Measurements from ENCODE around the gene GABRB2. TPM values are rescaled to one million over a fixed set of nuclear protein-coding genes. Genes with fewer than 3 reads are reported as not detected.

Gene GABRB2
- total and polyA plus RNA-seq, 12 donors, result under 0.01 to 0.42 (median 0.18) TPM; not detected in 2

GRCh38 chr5:161376034-161376433, 170.5 kb downstream of the GABRB2 start:
- Histone ChIP-seq H3K27me3 (peaks cover 0 to 6% (median 0%) of the 10 kb centered on the region in 7 donors), H3K36me3 (no peaks in the 10 kb centered on the region), H3K4me1 (no peaks in the 10 kb centered on the region), H3K9me3 (no peaks in the 10 kb centered on the region), H3K27ac (no peak overlapping the region), H3K4me3 (no peak overlapping the region)
- DNase-seq, result no peak
- ATAC-seq, result no peak
- intact Hi-C loops (cut with DNase I), result no loop called here
- 92 to 94% methylated on average over 1 of the region's 1 CpG for WGBS, 2 donors
- TF ChIP-seq CTCF (IDR thresholded peaks at IDR 0.05), result no peak

- ATAC-seq (no peak), DNase-seq (no peak)
- Histone ChIP-seq H3K36me3 (no peaks in the 10 kb centered on the region), H3K4me3 (no peak overlapping the region), H3K27me3 (peaks cover 0 to 6% (median 0%) of the 10 kb centered on the region in 7 donors), H3K9me3 (no peaks in the 10 kb centered on the region), H3K27ac (no peak overlapping the region), H3K4me1 (no peaks in the 10 kb centered on the region)
- intact Hi-C loops (cut with DNase I), result no loop called here
- TF ChIP-seq CTCF (IDR thresholded peaks at IDR 0.05), result no peak
Observed at GRCh38 chr5:161373345-161373707, 173.2 kb downstream of the GABRB2 start.

GRCh38 chr5:161372682-161373344, 173.7 kb downstream of the GABRB2 start:
- Histone ChIP-seq H3K27me3 (peaks cover 0 to 6% (median 0%) of the 10 kb centered on the region in 7 donors), H3K4me3 (no peak overlapping the region), H3K4me1 (no peaks in the 10 kb centered on the region), H3K9me3 (no peaks in the 10 kb centered on the region), H3K36me3 (no peaks in the 10 kb centered on the region), H3K27ac (no peak overlapping the region)
- 32 to 42% methylated on average over 2 of the region's 2 CpGs for WGBS, 2 donors
- intact Hi-C loops (cut with DNase I), result no loop called here
- TF ChIP-seq CTCF (IDR thresholded peaks at IDR 0.05), result no peak
- no peak for ATAC-seq
- DNase-seq, result no peak

- no peak for TF ChIP-seq CTCF (IDR thresholded peaks at IDR 0.05)
- intact Hi-C loops (cut with DNase I), result loop anchor here in 1 of 10 donors (5.0 kb wide), 1 partner anchor 482 kb away; no protein-coding TSS in a partner anchor
- WGBS, 2 donors, result 5 to 15% methylated on average over 3 of the region's 3 CpGs
Observed at GRCh38 chr5:161369022-161369421, 177.5 kb downstream of the GABRB2 start.

More at GRCh38 chr5:161369022-161369421, 177.5 kb downstream of the GABRB2 start:
- Histone ChIP-seq H3K9me3 (no peaks in the 10 kb centered on the region), H3K4me1 (no peaks in the 10 kb centered on the region), H3K27ac (no peak overlapping the region), H3K27me3 (no peaks in the 10 kb centered on the region), H3K36me3 (no peaks in the 10 kb centered on the region), H3K4me3 (no peak overlapping the region)
- no peak for DNase-seq
- no peak for ATAC-seq

All from heart right ventricle (tissue), 16 donors.